ENCODE measurements around the gene CELF2. TPM values are rescaled to one million over a fixed set of nuclear protein-coding genes. Genes with fewer than 3 reads are reported as not detected.

Gene CELF2
- polyA plus RNA-seq, 1 donor from 2014 or later: 55.5 TPM

DNA sequence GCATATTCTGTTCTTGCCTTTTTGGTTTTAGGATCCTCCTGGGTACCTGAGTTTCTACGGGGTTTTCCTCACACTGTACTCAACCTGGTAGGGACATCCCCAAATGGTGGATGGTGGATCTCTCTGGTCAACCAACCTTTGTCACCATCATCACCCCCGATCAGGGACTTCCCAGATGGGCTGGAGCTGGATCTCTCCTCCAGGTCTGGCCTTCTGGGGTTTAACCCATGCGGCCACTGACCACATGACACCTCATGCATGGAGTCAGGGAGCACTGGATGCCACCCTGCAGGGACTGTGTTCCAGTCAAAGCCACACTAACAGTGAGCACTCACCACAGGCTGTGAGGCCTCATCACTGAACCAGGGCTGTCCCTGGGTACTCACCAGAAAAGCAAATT, 80.0 kb downstream of the CELF2 start:
- Histone ChIP-seq H3K4me2 (ENCODE audit: low read length) (no peak overlapping the region), H3K36me3 (ENCODE audit: insufficient read depth, low read length) (no peaks in the 10 kb centered on the region), H3K27ac (ENCODE audit: low read length) (no peak overlapping the region), H3K9me2 (ENCODE audit: insufficient read depth, low read length) (no peaks in the 10 kb centered on the region), H3K4me3 (ENCODE audit: low read length) (no peak overlapping the region), H3K9ac (ENCODE audit: low read length) (no peak overlapping the region), H3K27me3 (ENCODE audit: insufficient read depth, low read depth, low read length) (no peaks in the 10 kb centered on the region), H3K79me2 (replicated peaks; ENCODE audit: insufficient read depth, low read length) (peaks cover 17% of the 10 kb centered on the region), H2AFZ (ENCODE audit: low read depth, low read length) (no peak overlapping the region), H3F3A (ENCODE audit: insufficient read depth, low read length, poor library complexity, severe bottlenecking) (no peaks in the 10 kb centered on the region), H3K9me3 (ENCODE audit: low read length) (no peaks in the 10 kb centered on the region), H4K20me1 (ENCODE audit: insufficient read depth) (no peaks in the 10 kb centered on the region)
- TF ChIP-seq MXI1 (conservative IDR thresholded peaks at IDR 0.05; ENCODE audit: poor library complexity, severe bottlenecking) (no peak), SMC3 (conservative IDR thresholded peaks at IDR 0.05; ENCODE audit: poor library complexity) (no peak), TAF1 (IDR thresholded peaks at IDR 0.05; ENCODE audit: low read depth) (no peak), CTCF (IDR thresholded peaks at IDR 0.05; ENCODE audit: poor library complexity, severe bottlenecking) (no peak), EZH2 (IDR thresholded peaks at IDR 0.05; ENCODE audit: borderline replicate concordance, insufficient read depth, low read length, poor library complexity, severe bottlenecking) (no peak), POLR2AphosphoS5 (IDR thresholded peaks at IDR 0.05) (no peak), EP300 (conservative IDR thresholded peaks at IDR 0.05; ENCODE audit: poor library complexity, severe bottlenecking) (no peak), RAD21 (conservative IDR thresholded peaks at IDR 0.05) (no peak)
- TF ChIP-seq, protein P1, sequence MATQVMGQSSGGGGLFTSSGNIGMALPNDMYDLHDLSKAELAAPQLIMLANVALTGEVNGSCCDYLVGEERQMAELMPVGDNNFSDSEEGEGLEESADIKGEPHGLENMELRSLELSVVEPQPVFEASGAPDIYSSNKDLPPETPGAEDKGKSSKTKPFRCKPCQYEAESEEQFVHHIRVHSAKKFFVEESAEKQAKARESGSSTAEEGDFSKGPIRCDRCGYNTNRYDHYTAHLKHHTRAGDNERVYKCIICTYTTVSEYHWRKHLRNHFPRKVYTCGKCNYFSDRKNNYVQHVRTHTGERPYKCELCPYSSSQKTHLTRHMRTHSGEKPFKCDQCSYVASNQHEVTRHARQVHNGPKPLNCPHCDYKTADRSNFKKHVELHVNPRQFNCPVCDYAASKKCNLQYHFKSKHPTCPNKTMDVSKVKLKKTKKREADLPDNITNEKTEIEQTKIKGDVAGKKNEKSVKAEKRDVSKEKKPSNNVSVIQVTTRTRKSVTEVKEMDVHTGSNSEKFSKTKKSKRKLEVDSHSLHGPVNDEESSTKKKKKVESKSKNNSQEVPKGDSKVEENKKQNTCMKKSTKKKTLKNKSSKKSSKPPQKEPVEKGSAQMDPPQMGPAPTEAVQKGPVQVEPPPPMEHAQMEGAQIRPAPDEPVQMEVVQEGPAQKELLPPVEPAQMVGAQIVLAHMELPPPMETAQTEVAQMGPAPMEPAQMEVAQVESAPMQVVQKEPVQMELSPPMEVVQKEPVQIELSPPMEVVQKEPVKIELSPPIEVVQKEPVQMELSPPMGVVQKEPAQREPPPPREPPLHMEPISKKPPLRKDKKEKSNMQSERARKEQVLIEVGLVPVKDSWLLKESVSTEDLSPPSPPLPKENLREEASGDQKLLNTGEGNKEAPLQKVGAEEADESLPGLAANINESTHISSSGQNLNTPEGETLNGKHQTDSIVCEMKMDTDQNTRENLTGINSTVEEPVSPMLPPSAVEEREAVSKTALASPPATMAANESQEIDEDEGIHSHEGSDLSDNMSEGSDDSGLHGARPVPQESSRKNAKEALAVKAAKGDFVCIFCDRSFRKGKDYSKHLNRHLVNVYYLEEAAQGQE (IDR thresholded peaks at IDR 0.05; ENCODE audit: borderline replicate concordance): no peak

GRCh38 chr10:11098666-11099065, 81.0 kb downstream of the CELF2 start:
- no peaks in the 10 kb centered on the region for H3K9me2 ChIP-seq (ENCODE audit: insufficient read depth, low read length)
- no peaks in the 10 kb centered on the region for H3K36me3 ChIP-seq (ENCODE audit: insufficient read depth, low read length)
- no peaks in the 10 kb centered on the region for H3F3A ChIP-seq (ENCODE audit: insufficient read depth, low read length, poor library complexity, severe bottlenecking)
- H3K4me3 ChIP-seq (ENCODE audit: low read length): no peak overlapping the region
- TF ChIP-seq, protein P1 (IDR thresholded peaks at IDR 0.05; ENCODE audit: borderline replicate concordance): no peak
- H3K27ac ChIP-seq (ENCODE audit: low read length): no peak overlapping the region
- no peaks in the 10 kb centered on the region for H3K9me3 ChIP-seq (ENCODE audit: low read length)
- H3K27me3 ChIP-seq (ENCODE audit: insufficient read depth, low read depth, low read length): no peaks in the 10 kb centered on the region
- no peaks in the 10 kb centered on the region for H4K20me1 ChIP-seq (ENCODE audit: insufficient read depth)
- H2AFZ ChIP-seq (ENCODE audit: low read depth, low read length): no peak overlapping the region
- H3K9ac ChIP-seq (ENCODE audit: low read length): no peak overlapping the region
- H3K79me2 ChIP-seq (replicated peaks; ENCODE audit: insufficient read depth, low read length): peaks cover 17% of the 10 kb centered on the region
- no peak overlapping the region for H3K4me2 ChIP-seq (ENCODE audit: low read length)
